Astrocyte (in vitro differentiated cells and primary cell): ENCODE data around the gene TRMT1L. TPM values are rescaled to one million over a fixed set of nuclear protein-coding genes. Genes with fewer than 3 reads are reported as not detected.

Experiments
- DNase-seq: peaks from one replicate; pipeline ENCODE4 v3.0.0-alpha.2; 2010; ENCODE audit warnings: low read depth
- FAIRE-seq: peaks from 2 replicates; lab custom pipeline; 2011; peaks lifted over from hg19 to GRCh38; lab: Jason Lieb, UNC
- H2AFZ ChIP-seq: 2 replicates; pipeline ENCODE4 v1.6.0; 2012; ENCODE audit warnings: low read depth, low read length, inconsistent platforms
- H3K27ac ChIP-seq: 2 replicates; pipeline ENCODE4 v1.5.1; 2011; ENCODE audit warnings: low read depth, low read length, inconsistent platforms
- H3K27me3 ChIP-seq: 2 replicates; pipeline ENCODE4 v1.6.0; 2011; ENCODE audit warnings: low read length, inconsistent platforms; ENCODE audit not compliant: insufficient read depth
- H3K36me3 ChIP-seq: 2 replicates; pipeline ENCODE4 v1.5.1; 2011; ENCODE audit warnings: low read length, inconsistent platforms; ENCODE audit not compliant: insufficient read depth
- H3K4me1 ChIP-seq: 2 replicates; pipeline ENCODE4 v1.5.1; 2011; ENCODE audit warnings: low read length, inconsistent platforms; ENCODE audit not compliant: insufficient read depth
- H3K4me2 ChIP-seq: 2 replicates; pipeline ENCODE4 v1.6.0; 2012; ENCODE audit warnings: low read length, inconsistent platforms
- H3K4me3 ChIP-seq: 2 replicates; pipeline ENCODE4 v1.5.1; 2011; ENCODE audit warnings: low read depth, mild to moderate bottlenecking, low read length, inconsistent platforms; ENCODE audit not compliant: insufficient read depth
- H3K79me2 ChIP-seq: 2 replicates; pipeline ENCODE4 v1.6.0; 2012; ENCODE audit warnings: mild to moderate bottlenecking, low read length, inconsistent platforms; ENCODE audit not compliant: insufficient read depth
- H3K9ac ChIP-seq: 2 replicates; pipeline ENCODE4 v1.6.0; 2012; ENCODE audit warnings: mild to moderate bottlenecking, low read length, inconsistent platforms
- H3K9me3 ChIP-seq: 2 replicates; pipeline ENCODE4 v1.5.1; 2012; ENCODE audit warnings: low read depth, mild to moderate bottlenecking, low read length, inconsistent platforms; ENCODE audit not compliant: insufficient read depth
- H4K20me1 ChIP-seq: 2 replicates; pipeline ENCODE4 v1.6.0; 2012; ENCODE audit warnings: low read length, inconsistent platforms; ENCODE audit not compliant: insufficient read depth
- H3K27ac Mint-ChIP-seq: one replicate; pipeline ENCODE4 v1.8.0; 2021; ENCODE audit warnings: mild to moderate bottlenecking, mixed read lengths; ENCODE audit not compliant: unreplicated experiment
- H3K27me3 Mint-ChIP-seq: one replicate; pipeline ENCODE4 v1.8.0; 2021; ENCODE audit warnings: low read depth, mixed read lengths; ENCODE audit not compliant: unreplicated experiment
- H3K36me3 Mint-ChIP-seq: one replicate; pipeline ENCODE4 v1.8.0; 2021; ENCODE audit warnings: low read depth, mixed read lengths; ENCODE audit not compliant: unreplicated experiment
- H3K4me1 Mint-ChIP-seq: one replicate; pipeline ENCODE4 v1.8.0; 2021; ENCODE audit warnings: low read depth, mixed read lengths; ENCODE audit not compliant: unreplicated experiment
- H3K4me3 Mint-ChIP-seq: one replicate; pipeline ENCODE4 v1.8.0; 2021; ENCODE audit warnings: mild to moderate bottlenecking, moderate library complexity, mixed read lengths; ENCODE audit not compliant: unreplicated experiment
- H3K9me3 Mint-ChIP-seq: one replicate; pipeline ENCODE4 v1.8.0; 2021; ENCODE audit warnings: mild to moderate bottlenecking, mixed read lengths; ENCODE audit not compliant: unreplicated experiment
- EZH2 ChIP-seq: IDR thresholded peaks from 2 replicates; pipeline ENCODE4 v1.6.1; 2012; ENCODE audit warnings: mild to moderate bottlenecking, low read length, inconsistent platforms; ENCODE audit not compliant: insufficient read depth
- total RNA-seq: library from RNA; stranded (reverse); gene quantifications from 2 replicates; pipeline ENCODE4 v1.2.1, GENCODE V29; 2021
- TF ChIP-seq, protein P1 (sequence below): IDR thresholded peaks from 2 replicates; pipeline ENCODE4 v1.5.1; 2011; ENCODE audit warnings: low read depth, mild to moderate bottlenecking, inconsistent platforms, low read length, moderate library complexity; ENCODE audit not compliant: insufficient read depth

The TRMT1L gene
- total RNA-seq, 1 donor from 2014 or later: 17.0 TPM

DNA sequence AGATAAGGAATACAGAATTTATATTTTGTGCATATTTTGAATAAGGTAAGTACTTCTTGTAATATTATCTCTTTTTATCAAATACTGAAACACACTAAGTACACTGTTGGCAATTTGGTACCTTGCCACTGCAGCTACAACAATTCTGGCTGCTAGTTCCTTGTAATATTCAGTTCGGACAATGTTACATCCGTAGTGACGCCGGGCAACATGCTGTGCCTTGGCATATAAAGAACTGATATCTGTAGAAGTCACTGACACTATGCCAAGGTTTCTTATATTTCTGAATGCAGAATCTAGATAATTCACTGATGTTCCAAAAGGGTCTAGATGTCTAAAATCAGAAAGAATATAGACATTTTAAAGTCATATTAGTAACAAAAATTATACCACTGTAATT lies 17.5 kb downstream of the TRMT1L start:
- no peaks in the 10 kb centered on the region for H3K4me1 Mint-ChIP-seq
- no peak overlapping the region for H3K4me2 ChIP-seq
- no peak overlapping the region for H2AFZ ChIP-seq
- H3K27me3 ChIP-seq: no peaks in the 10 kb centered on the region
- H3K36me3 Mint-ChIP-seq: peaks cover 3% of the 10 kb centered on the region
- no peak overlapping the region for H3K9ac ChIP-seq
- H3K4me3 ChIP-seq: no peak overlapping the region
- H3K36me3 ChIP-seq: no peaks in the 10 kb centered on the region
- TF ChIP-seq, protein P1, sequence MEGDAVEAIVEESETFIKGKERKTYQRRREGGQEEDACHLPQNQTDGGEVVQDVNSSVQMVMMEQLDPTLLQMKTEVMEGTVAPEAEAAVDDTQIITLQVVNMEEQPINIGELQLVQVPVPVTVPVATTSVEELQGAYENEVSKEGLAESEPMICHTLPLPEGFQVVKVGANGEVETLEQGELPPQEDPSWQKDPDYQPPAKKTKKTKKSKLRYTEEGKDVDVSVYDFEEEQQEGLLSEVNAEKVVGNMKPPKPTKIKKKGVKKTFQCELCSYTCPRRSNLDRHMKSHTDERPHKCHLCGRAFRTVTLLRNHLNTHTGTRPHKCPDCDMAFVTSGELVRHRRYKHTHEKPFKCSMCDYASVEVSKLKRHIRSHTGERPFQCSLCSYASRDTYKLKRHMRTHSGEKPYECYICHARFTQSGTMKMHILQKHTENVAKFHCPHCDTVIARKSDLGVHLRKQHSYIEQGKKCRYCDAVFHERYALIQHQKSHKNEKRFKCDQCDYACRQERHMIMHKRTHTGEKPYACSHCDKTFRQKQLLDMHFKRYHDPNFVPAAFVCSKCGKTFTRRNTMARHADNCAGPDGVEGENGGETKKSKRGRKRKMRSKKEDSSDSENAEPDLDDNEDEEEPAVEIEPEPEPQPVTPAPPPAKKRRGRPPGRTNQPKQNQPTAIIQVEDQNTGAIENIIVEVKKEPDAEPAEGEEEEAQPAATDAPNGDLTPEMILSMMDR: no peak
- no peak for TF ChIP-seq EZH2
- no peaks in the 10 kb centered on the region for H3K9me3 ChIP-seq
- H3K4me3 Mint-ChIP-seq: no peak overlapping the region
- no peaks in the 10 kb centered on the region for H3K27me3 Mint-ChIP-seq
- H4K20me1 ChIP-seq: no peaks in the 10 kb centered on the region
- H3K27ac Mint-ChIP-seq: no peak overlapping the region
- no peaks in the 10 kb centered on the region for H3K9me3 Mint-ChIP-seq
- DNase-seq (no peak), FAIRE-seq (no peak)
- H3K27ac ChIP-seq: no peak overlapping the region
- no peaks in the 10 kb centered on the region for H3K4me1 ChIP-seq
- no peaks in the 10 kb centered on the region for H3K79me2 ChIP-seq

DNA sequence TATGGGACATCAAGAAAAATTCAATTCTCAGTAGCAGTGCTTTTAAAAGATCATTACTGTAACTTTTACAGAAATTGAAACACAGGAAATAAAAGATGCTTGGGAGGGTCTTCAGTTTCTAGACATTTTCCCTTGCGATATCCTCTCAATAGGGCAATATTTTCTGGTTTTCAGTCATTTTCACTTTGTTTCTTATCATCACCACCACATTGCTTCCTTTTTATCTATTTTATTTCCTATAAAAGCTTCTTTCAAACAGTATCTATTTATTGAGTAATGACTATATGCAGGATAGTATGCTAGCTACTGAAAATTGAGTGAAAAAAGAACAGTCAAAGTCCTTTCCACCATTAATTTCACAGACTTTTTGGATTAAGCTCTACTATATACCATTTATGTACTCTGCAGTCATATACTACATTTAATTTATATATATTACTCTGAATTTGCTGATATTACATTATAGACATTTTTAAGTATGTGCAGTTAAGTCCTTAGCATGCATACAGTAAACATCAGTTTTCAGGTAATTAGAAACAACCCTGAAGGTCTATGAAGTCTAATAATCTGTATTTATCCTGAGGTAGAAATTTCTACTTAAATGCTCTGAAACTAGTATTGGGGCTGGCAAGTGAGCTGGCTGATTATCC lies 18.7 kb downstream of the TRMT1L start:
- no peak for FAIRE-seq
- peaks cover 9% of the 10 kb centered on the region for H3K36me3 Mint-ChIP-seq

DNA sequence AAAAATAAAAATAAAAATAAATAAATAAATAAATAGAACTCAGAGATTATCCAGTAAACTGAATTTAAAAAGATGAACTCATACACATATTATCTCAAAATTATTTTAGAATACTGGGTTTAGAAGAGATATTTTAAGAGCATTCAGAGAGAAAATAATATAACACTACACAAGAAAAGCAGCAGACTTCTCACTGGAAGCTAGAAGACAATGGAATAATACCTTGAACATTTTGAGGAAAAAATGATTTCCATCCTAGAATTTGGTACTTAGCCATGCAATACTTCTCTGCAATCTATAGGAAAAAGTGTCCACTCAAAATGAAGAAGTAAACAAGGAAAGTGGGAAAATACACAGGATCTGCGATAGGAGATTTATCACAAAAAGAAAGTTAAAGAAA lies 24.2 kb downstream of the TRMT1L start:
- Histone ChIP-seq H3K27ac (no peak overlapping the region), H3K79me2 (no peaks in the 10 kb centered on the region), H2AFZ (no peak overlapping the region), H4K20me1 (no peaks in the 10 kb centered on the region), H3K4me2 (no peak overlapping the region), H3K9me3 (no peaks in the 10 kb centered on the region), H3K9ac (no peak overlapping the region), H3K4me1 (no peaks in the 10 kb centered on the region), H3K27me3 (no peaks in the 10 kb centered on the region), H3K36me3 (peaks cover 2% of the 10 kb centered on the region), H3K4me3 (no peak overlapping the region)
- FAIRE-seq (no peak), DNase-seq (no peak)
- TF ChIP-seq, protein P1: no peak
- TF ChIP-seq EZH2: no peak
- no peaks in the 10 kb centered on the region for H3K27me3 Mint-ChIP-seq
- no peaks in the 10 kb centered on the region for H3K4me1 Mint-ChIP-seq
- H3K9me3 Mint-ChIP-seq: peaks cover 3% of the 10 kb centered on the region
- peaks cover 20% of the 10 kb centered on the region for H3K36me3 Mint-ChIP-seq
- no peak overlapping the region for H3K27ac Mint-ChIP-seq
- no peak overlapping the region for H3K4me3 Mint-ChIP-seq

More for the DNA sequence above, 18.7 kb downstream of the TRMT1L start:
- H3K27ac Mint-ChIP-seq: no peak overlapping the region
- no peaks in the 10 kb centered on the region for H3K79me2 ChIP-seq
- H3K36me3 ChIP-seq: no peaks in the 10 kb centered on the region
- no peak overlapping the region for H2AFZ ChIP-seq
- peaks cover 3% of the 10 kb centered on the region for H3K9me3 Mint-ChIP-seq
- H3K9ac ChIP-seq: no peak overlapping the region
- TF ChIP-seq EZH2: no peak
- TF ChIP-seq, protein P1: no peak
- H3K4me3 Mint-ChIP-seq: no peak overlapping the region
- no peaks in the 10 kb centered on the region for H4K20me1 ChIP-seq
- no peaks in the 10 kb centered on the region for H3K4me1 ChIP-seq
- no peak overlapping the region for H3K27ac ChIP-seq
- H3K4me3 ChIP-seq: no peak overlapping the region
- H3K9me3 ChIP-seq: no peaks in the 10 kb centered on the region
- no peak for DNase-seq
- H3K4me1 Mint-ChIP-seq: no peaks in the 10 kb centered on the region
- no peaks in the 10 kb centered on the region for H3K27me3 ChIP-seq
- H3K4me2 ChIP-seq: no peak overlapping the region
- no peaks in the 10 kb centered on the region for H3K27me3 Mint-ChIP-seq
